HAP-1 (cell line): ENCODE results near the gene PEX12.

Experiments
- DNase-seq, 2 experiments: peaks; one replicate each; pipeline ENCODE4 v3.0.0-alpha.2; 2016 to 2020; ENCODE audit warnings: low spot score in 2 of 2
- H3K27me3 ChIP-seq: fragments of 250-450 bp; sonication (Bioruptor Pico); 2 replicates; pipeline ENCODE4 v1.5.1; 2020; ENCODE audit warnings: low read depth, mild to moderate bottlenecking, moderate library complexity
- H3K36me3 ChIP-seq: fragments of 250-450 bp; sonication (Bioruptor Pico); replicated peaks from 2 replicates; pipeline ENCODE4 v1.5.1; 2020; ENCODE audit warnings: mild to moderate bottlenecking
- H3K4me1 ChIP-seq: fragments of 250-450 bp; sonication (Bioruptor Pico); 2 replicates; pipeline ENCODE4 v1.5.1; 2020; ENCODE audit warnings: mild to moderate bottlenecking
- H3K4me3 ChIP-seq: fragments of 250-450 bp; sonication (Bioruptor Pico); 2 replicates; pipeline ENCODE4 v1.5.1; 2020; ENCODE audit warnings: mild to moderate bottlenecking, moderate library complexity
- H3K9me3 ChIP-seq: fragments of 250-450 bp; sonication (Bioruptor Pico); 2 replicates; pipeline ENCODE4 v1.5.1; 2020; ENCODE audit warnings: mild to moderate bottlenecking, moderate library complexity
- in situ Hi-C: fragments of 300-500 bp; cut with MboI; formaldehyde crosslinking; loops from 3 replicates; pipeline ENCODE4 v1.14.3; 2020; ENCODE audit warnings: low sequenced_read_pairs, inconsistent platforms, mixed read lengths

The PEX12 gene

GRCh38 chr17:35560703-35561102 is 17.7 kb downstream of the PEX12 start, which contains the start of gene SLFN14:
Gene SLFN14 (minus strand): TSS chr17:35560819. CDS start chr17:35558062, 2,757 bp downstream.
- Histone ChIP-seq H3K36me3 (no peaks in the 10 kb centered on the region), H3K9me3 (no peaks in the 10 kb centered on the region), H3K4me3 (no peak within 1 kb of the TSS), H3K4me1 (no peaks in the 10 kb centered on the region), H3K27me3 (peaks cover 8% of the 10 kb centered on the region)
- no peak for DNase-seq
- in situ Hi-C loops, result no loop called here

- Histone ChIP-seq H3K4me3 (no peak overlapping the region), H3K4me1 (no peaks in the 10 kb centered on the region), H3K36me3 (no peaks in the 10 kb centered on the region), H3K9me3 (no peaks in the 10 kb centered on the region), H3K27me3 (peaks cover 8% of the 10 kb centered on the region)
- in situ Hi-C loops, result no loop called here
- no peak for DNase-seq
Observed at GRCh38 chr17:35559495-35560210, 18.7 kb downstream of the PEX12 start.

GRCh38 chr17:35557353-35557752 is 21.0 kb downstream of the PEX12 start:
- no peak for DNase-seq

GRCh38 chr17:35555691-35556090 is 22.7 kb downstream of the PEX12 start:
- peaks cover 4% of the 10 kb centered on the region for H3K27me3 ChIP-seq
- in situ Hi-C loops, result no loop called here
- H3K4me3 ChIP-seq, result no peak overlapping the region
- no peaks in the 10 kb centered on the region for H3K9me3 ChIP-seq
- no peaks in the 10 kb centered on the region for H3K36me3 ChIP-seq
- DNase-seq, result no peak
- H3K4me1 ChIP-seq, result no peaks in the 10 kb centered on the region

More at GRCh38 chr17:35557353-35557752, 21.0 kb downstream of the PEX12 start:
- no peaks in the 10 kb centered on the region for H3K36me3 ChIP-seq
- H3K4me1 ChIP-seq, result no peaks in the 10 kb centered on the region
- peaks cover 4% of the 10 kb centered on the region for H3K27me3 ChIP-seq
- no peak overlapping the region for H3K4me3 ChIP-seq
- in situ Hi-C loops, result no loop called here
- no peaks in the 10 kb centered on the region for H3K9me3 ChIP-seq

GRCh38 chr17:35554668-35555067 is 23.7 kb downstream of the PEX12 start:
- H3K4me1 ChIP-seq, result no peaks in the 10 kb centered on the region
- no peaks in the 10 kb centered on the region for H3K9me3 ChIP-seq
- no peak overlapping the region for H3K4me3 ChIP-seq
- H3K27me3 ChIP-seq, result peaks cover 6% of the 10 kb centered on the region
- in situ Hi-C loops, result no loop called here
- H3K36me3 ChIP-seq, result no peaks in the 10 kb centered on the region
- DNase-seq, result no peak

- in situ Hi-C loops, result no loop called here
- no peak overlapping the region for H3K4me3 ChIP-seq
- no peaks in the 10 kb centered on the region for H3K9me3 ChIP-seq
- H3K4me1 ChIP-seq, result no peaks in the 10 kb centered on the region
- H3K27me3 ChIP-seq, result peaks cover 19% of the 10 kb centered on the region
- no peak for DNase-seq
- H3K36me3 ChIP-seq, result no peaks in the 10 kb centered on the region
Observed at GRCh38 chr17:35553310-35553709, 25.1 kb downstream of the PEX12 start.

GRCh38 chr17:35548978-35549377 is 29.4 kb downstream of the PEX12 start:
- Histone ChIP-seq H3K4me1 (no peaks in the 10 kb centered on the region), H3K36me3 (no peaks in the 10 kb centered on the region), H3K27me3 (peaks cover 39% of the 10 kb centered on the region), H3K9me3 (no peaks in the 10 kb centered on the region), H3K4me3 (no peak overlapping the region)
- in situ Hi-C loops, result loop anchor here (25.0 kb wide), 2 partner anchors 387 to 1137 kb away; no protein-coding TSS in a partner anchor
- no peak for DNase-seq

- no peak for DNase-seq
- H3K36me3 ChIP-seq, result no peaks in the 10 kb centered on the region
- no peaks in the 10 kb centered on the region for H3K9me3 ChIP-seq
- H3K27me3 ChIP-seq, result peaks cover 39% of the 10 kb centered on the region
- no peak overlapping the region for H3K4me3 ChIP-seq
- H3K4me1 ChIP-seq, result no peaks in the 10 kb centered on the region
- in situ Hi-C loops, result loop anchor here (25.0 kb wide), 2 partner anchors 386 to 1136 kb away; no protein-coding TSS in a partner anchor
Observed at GRCh38 chr17:35548208-35548810, 30.1 kb downstream of the PEX12 start.

GRCh38 chr17:35546487-35546886 is 31.9 kb downstream of the PEX12 start:
- Histone ChIP-seq H3K4me1 (no peaks in the 10 kb centered on the region), H3K9me3 (no peaks in the 10 kb centered on the region), H3K4me3 (no peak overlapping the region), H3K27me3 (peaks cover 39% of the 10 kb centered on the region), H3K36me3 (no peaks in the 10 kb centered on the region)
- in situ Hi-C loops, result loop anchor here (25.0 kb wide), 2 partner anchors 384 to 1134 kb away; no protein-coding TSS in a partner anchor
- no peak for DNase-seq

GRCh38 chr17:35545150-35545549 is 33.2 kb downstream of the PEX12 start:
- in situ Hi-C loops, result loop anchor here (25.0 kb wide), 2 partner anchors 383 to 1133 kb away; no protein-coding TSS in a partner anchor
- Histone ChIP-seq H3K27me3 (peaks cover 39% of the 10 kb centered on the region), H3K9me3 (no peaks in the 10 kb centered on the region), H3K36me3 (no peaks in the 10 kb centered on the region), H3K4me3 (no peak overlapping the region), H3K4me1 (no peaks in the 10 kb centered on the region; the same call in 1 of the 2 replicates)
- DNase-seq, result no peak

GRCh38 chr17:35543856-35544255 is 34.5 kb downstream of the PEX12 start:
- H3K4me1 ChIP-seq, result no peaks in the 10 kb centered on the region; the same call in none of the 2 replicates
- in situ Hi-C loops, result loop anchor here (25.0 kb wide), 2 partner anchors 382 to 1132 kb away; no protein-coding TSS in a partner anchor

GRCh38 chr17:35542990-35543389 is 35.4 kb downstream of the PEX12 start:
- no peak for DNase-seq
- H3K4me1 ChIP-seq, result no peaks in the 10 kb centered on the region; the same call in none of the 2 replicates
- no peaks in the 10 kb centered on the region for H3K36me3 ChIP-seq
- H3K9me3 ChIP-seq, result no peaks in the 10 kb centered on the region
- in situ Hi-C loops, result loop anchor here (25.0 kb wide), 2 partner anchors 381 to 1131 kb away; no protein-coding TSS in a partner anchor
- H3K27me3 ChIP-seq, result peaks cover 22% of the 10 kb centered on the region
- H3K4me3 ChIP-seq, result no peak overlapping the region

More at GRCh38 chr17:35543856-35544255, 34.5 kb downstream of the PEX12 start:
- H3K4me3 ChIP-seq, result no peak overlapping the region
- DNase-seq, result no peak
- H3K36me3 ChIP-seq, result no peaks in the 10 kb centered on the region
- H3K9me3 ChIP-seq, result no peaks in the 10 kb centered on the region
- peaks cover 29% of the 10 kb centered on the region for H3K27me3 ChIP-seq

GRCh38 chr17:35541434-35541833 is 36.9 kb downstream of the PEX12 start:
- no peak overlapping the region for H3K4me3 ChIP-seq
- in situ Hi-C loops, result loop anchor here (25.0 kb wide), 2 partner anchors 379 to 1129 kb away; no protein-coding TSS in a partner anchor
- peaks cover 11% of the 10 kb centered on the region; the same call in 1 of the 2 replicates for H3K27me3 ChIP-seq
- no peak for DNase-seq
- no peaks in the 10 kb centered on the region for H3K36me3 ChIP-seq
- no peaks in the 10 kb centered on the region for H3K9me3 ChIP-seq
- no peaks in the 10 kb centered on the region; the same call in none of the 2 replicates for H3K4me1 ChIP-seq
